Pancreas (tissue), 10 donors: ENCODE results near the gene ATP9B. TPM values are rescaled to one million over a fixed set of nuclear protein-coding genes. Genes with fewer than 3 reads are reported as not detected.
A peak's percentile ranks its signal among the peaks of the same experiment; 100 is the strongest.

ENCODE experiments used
- ATAC-seq, 4 donors: fragments of 200-7000 bp; cut with Tn5 transposase; one replicate each; pipeline versions ENCODE4 v1.8.0 to v1.9.1; 2020; ENCODE audit warnings: mild to moderate bottlenecking in 4 of 4, moderate library complexity in 4 of 4
- DNase-seq, 6 donors: peaks; one replicate each; pipeline ENCODE4 v3.0.0-alpha.2; 2020
- FAIRE-seq: peaks from 2 replicates; lab custom pipeline; 2012; peaks lifted over from hg19 to GRCh38; lab: Jason Lieb, UNC
- H3K27ac ChIP-seq, 4 donors: fragments of 200-600 bp; sonication (generic); 1 replicate in 3 of 4; 2 replicates in 1 of 4; pipeline versions ENCODE4 v1.5.0 to v1.8.0; 2020
- H3K27me3 ChIP-seq, 4 donors: fragments of 200-600 bp; one replicate each; pipeline ENCODE4 v1.8.0; 2021
- H3K36me3 ChIP-seq, 3 donors: fragments of 200-600 bp; sonication (generic) in 1 of 3; one replicate each; pipeline versions ENCODE4 v1.5.0 to v1.8.0; 2020 to 2021
- H3K4me1 ChIP-seq, 3 donors: fragments of 200-600 bp; one replicate each; pipeline ENCODE4 v1.8.0; 2021
- H3K4me3 ChIP-seq, 4 donors: fragments of 200-600 bp; sonication (generic) in 2 of 4; one replicate each; pipeline versions ENCODE4 v1.5.0 to v1.8.0; 2020 to 2021
- H3K9me3 ChIP-seq, 4 donors: fragments of 200-600 bp; one replicate each; pipeline ENCODE4 v1.8.0; 2021
- WGBS, 2 donors: extraction: QIAGEN DNeasy Blood & Tissue Kit; methylation state at CpG; one replicate each; pipeline ENCODE4 v1.1.7; 2013; 5-methylcytosine and 5-hydroxymethylcytosine counted together
- intact Hi-C, 3 donors: fragments of 100-400 bp; cut with DNase I; formaldehyde crosslinking; loops; one replicate each; pipeline versions ENCODE4 v1.11.1 to v1.14.2; 2022
- polyA plus RNA-seq, 2 donors: library from polyadenylated mRNA; stranded (reverse); fragments of 200-250 nt; gene quantifications; one replicate each; pipeline ENCODE4 v1.2.3, GENCODE V29; 2013
- total RNA-seq, 6 donors: library from RNA; stranded (reverse); fragmentation: NEBNext Ultra II Directional in 4 of 6; extraction: Animal tissue kit (Norgen Biotek cat#: 25700) in 4 of 6; gene quantifications; one replicate each; pipeline versions ENCODE4 v1.2.1 to v1.2.4, GENCODE V29; 2021 to 2023
- TF ChIP-seq, protein P1 (sequence below), 4 donors: fragments of 200-600 bp; sonication (generic) in 3 of 4; IDR thresholded peaks; one replicate each; pipeline versions ENCODE4 v1.5.0 to v1.8.0; 2021; ENCODE audit warnings: antibody characterized with exemption in 4 of 4
- donor health status: healthy with polysubstance abuse.
- donor health status: DM: no; HTN: no; CAD: no; lungs with moderate emphysema.
- donor health status: DM: no; HTN: no; CAD: no.
- donor health status: control.
- donor health status: control.
- donor health status: Bipolar disorder and iron deficiency.
- donor health status: DM: yes; HTN: yes; CAD: no.
- donor health status: DM: no; HTN: no; CAD: no.
- donor health status: DM: no; HTN: no; CAD: no.
- donor health status: DM: yes; HTN: yes; CAD: no.

The ATP9B gene
- total and polyA plus RNA-seq, 8 donors: 10.2 to 19.0 (median 15.5) TPM

- no peak for FAIRE-seq
- Histone ChIP-seq H3K4me3 (no peak overlapping the region), H3K36me3 (no peaks in the 10 kb centered on the region), H3K27me3 (no peaks in the 10 kb centered on the region), H3K4me1 (peaks cover 0 to 6% (median 0%) of the 10 kb centered on the region in 3 donors), H3K27ac (no peak overlapping the region), H3K9me3 (no peaks in the 10 kb centered on the region)
- intact Hi-C loops: no loop called here
- 52 to 56% methylated on average over 5 of the region's 5 CpGs for WGBS, 2 donors
- no peak for ATAC-seq
- no peak for DNase-seq
- TF ChIP-seq, protein P1, sequence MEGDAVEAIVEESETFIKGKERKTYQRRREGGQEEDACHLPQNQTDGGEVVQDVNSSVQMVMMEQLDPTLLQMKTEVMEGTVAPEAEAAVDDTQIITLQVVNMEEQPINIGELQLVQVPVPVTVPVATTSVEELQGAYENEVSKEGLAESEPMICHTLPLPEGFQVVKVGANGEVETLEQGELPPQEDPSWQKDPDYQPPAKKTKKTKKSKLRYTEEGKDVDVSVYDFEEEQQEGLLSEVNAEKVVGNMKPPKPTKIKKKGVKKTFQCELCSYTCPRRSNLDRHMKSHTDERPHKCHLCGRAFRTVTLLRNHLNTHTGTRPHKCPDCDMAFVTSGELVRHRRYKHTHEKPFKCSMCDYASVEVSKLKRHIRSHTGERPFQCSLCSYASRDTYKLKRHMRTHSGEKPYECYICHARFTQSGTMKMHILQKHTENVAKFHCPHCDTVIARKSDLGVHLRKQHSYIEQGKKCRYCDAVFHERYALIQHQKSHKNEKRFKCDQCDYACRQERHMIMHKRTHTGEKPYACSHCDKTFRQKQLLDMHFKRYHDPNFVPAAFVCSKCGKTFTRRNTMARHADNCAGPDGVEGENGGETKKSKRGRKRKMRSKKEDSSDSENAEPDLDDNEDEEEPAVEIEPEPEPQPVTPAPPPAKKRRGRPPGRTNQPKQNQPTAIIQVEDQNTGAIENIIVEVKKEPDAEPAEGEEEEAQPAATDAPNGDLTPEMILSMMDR (IDR thresholded peaks at IDR 0.05): no peak
These were observed 42.3 kb downstream of the ATP9B start for GRCh38 chr18:79111483-79111882.

DNA sequence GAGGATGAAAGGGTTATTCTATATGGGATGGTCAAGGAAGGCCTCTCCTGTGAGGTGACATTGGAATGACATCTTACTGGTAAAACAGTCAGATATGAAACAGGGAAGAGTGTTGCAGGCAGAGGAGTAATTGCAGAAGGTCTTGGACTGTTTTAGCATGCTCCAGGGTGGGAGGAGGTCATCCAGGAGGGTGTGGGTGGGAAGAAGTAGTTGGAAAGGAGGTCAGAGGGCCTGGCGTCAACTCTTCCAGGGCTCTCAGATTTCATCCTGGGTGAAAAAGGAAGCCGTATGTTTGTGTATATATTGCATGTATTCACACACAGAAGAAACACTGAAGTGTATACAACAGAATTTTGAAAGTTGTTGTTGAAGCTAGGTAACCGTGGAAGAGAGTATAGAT is 48.2 kb downstream of the ATP9B start:
- ATAC-seq: peak in 2 of 4 donors; percentile 25 to 27
- no peak for FAIRE-seq

GRCh38 chr18:79117788-79118187 is 48.6 kb downstream of the ATP9B start:
- FAIRE-seq (peak; percentile 26), ATAC-seq (no peak), DNase-seq (no peak)
- TF ChIP-seq, protein P1 (IDR thresholded peaks at IDR 0.05): no peak
- WGBS, 2 donors: 53 to 58% methylated on average over 1 of the region's 1 CpG
- Histone ChIP-seq H3K27me3 (no peaks in the 10 kb centered on the region), H3K9me3 (no peaks in the 10 kb centered on the region), H3K4me3 (no peak overlapping the region), H3K4me1 (peaks cover 0 to 2% (median 0%) of the 10 kb centered on the region in 3 donors), H3K27ac (no peak overlapping the region), H3K36me3 (no peaks in the 10 kb centered on the region)
- intact Hi-C loops: no loop called here

More for the DNA sequence above, 48.2 kb downstream of the ATP9B start:
- DNase-seq: no peak
- Histone ChIP-seq H3K27me3 (no peaks in the 10 kb centered on the region), H3K4me1 (peaks cover 0 to 2% (median 0%) of the 10 kb centered on the region in 3 donors), H3K9me3 (no peaks in the 10 kb centered on the region), H3K36me3 (no peaks in the 10 kb centered on the region), H3K27ac (no peak overlapping the region), H3K4me3 (no peak overlapping the region)
- 81 to 85% methylated on average over 3 of the region's 3 CpGs for WGBS, 2 donors
- TF ChIP-seq, protein P1 (IDR thresholded peaks at IDR 0.05): no peak
- intact Hi-C loops: no loop called here

GRCh38 chr18:79118797-79119196 is 49.6 kb downstream of the ATP9B start:
- H3K36me3 ChIP-seq: no peaks in the 10 kb centered on the region
- ATAC-seq: no peak
- peaks cover 0 to 2% (median 0%) of the 10 kb centered on the region in 3 donors for H3K4me1 ChIP-seq
- TF ChIP-seq, protein P1 (IDR thresholded peaks at IDR 0.05): no peak
- H3K9me3 ChIP-seq: no peaks in the 10 kb centered on the region
- H3K4me3 ChIP-seq: no peak overlapping the region
- no peak overlapping the region for H3K27ac ChIP-seq
- no peaks in the 10 kb centered on the region for H3K27me3 ChIP-seq
- WGBS, 2 donors: 96 to 97% methylated on average over 5 of the region's 5 CpGs
- no peak for FAIRE-seq
- intact Hi-C loops: no loop called here
- DNase-seq: no peak

GRCh38 chr18:79121746-79122474 is 52.7 kb downstream of the ATP9B start:
- no peak overlapping the region for H3K4me3 ChIP-seq
- intact Hi-C loops: no loop called here
- WGBS, 2 donors: 91 to 96% methylated on average over 2 of the region's 2 CpGs
- no peak for FAIRE-seq
- H3K36me3 ChIP-seq: peaks cover 0 to 9% (median 0%) of the 10 kb centered on the region in 3 donors
- no peak for DNase-seq
- TF ChIP-seq, protein P1 (IDR thresholded peaks at IDR 0.05): no peak
- no peaks in the 10 kb centered on the region for H3K9me3 ChIP-seq
- no peak for ATAC-seq
- H3K27me3 ChIP-seq: no peaks in the 10 kb centered on the region
- H3K4me1 ChIP-seq: peaks cover 0 to 2% (median 0%) of the 10 kb centered on the region in 3 donors
- no peak overlapping the region for H3K27ac ChIP-seq
